GM12878 (cell line): ENCODE results near the gene LYRM2. TPM values are rescaled to one million over a fixed set of nuclear protein-coding genes. Genes with fewer than 3 reads are reported as not detected.

Experiments used
- ATAC-seq: fragments of 200-7000 bp; cut with Tn5 transposase; 3 replicates; pipeline ENCODE4 v1.9.1; 2020; ENCODE audit warnings: mild to moderate bottlenecking, moderate library complexity
- BruUV-seq: library from RNA; stranded (reverse); fragments of 400-500 nt; replicated peaks from 2 replicates; lab custom pipeline; 2021; lab: Mats Ljungman, UMichigan
- CTCF ChIA-PET: fragments of 300-600 bp; sonication (Branson Sonifier 250); formaldehyde crosslinking; extraction: SDS; loops from one replicate; lab custom pipeline; 2021; ENCODE audit warnings: inconsistent platforms; lab: Yijun Ruan, JAX
- POLR2A ChIA-PET: fragments of 350-600 bp; formaldehyde crosslinking; extraction: SDS; loops from one replicate; lab custom pipeline; 2021; ENCODE audit warnings: inconsistent platforms; lab: Charles Lee
- RAD21 ChIA-PET: fragments of 300-600 bp; sonication (Branson Sonifier 250); formaldehyde crosslinking; loops from one replicate; lab custom pipeline; 2023; ENCODE audit warnings: antibody characterized with exemption; ENCODE audit not compliant: unreplicated experiment; lab: Charles Lee
- SMC1A ChIA-PET: fragments of 300-600 bp; sonication (Branson Sonifier 250); formaldehyde crosslinking; loops from one replicate; lab custom pipeline; 2023; ENCODE audit not compliant: unreplicated experiment, uncharacterized antibody; lab: Charles Lee
- DNase-seq: peaks from one replicate; pipeline ENCODE4 v3.0.0-alpha.2; 2011; ENCODE audit warnings: low read depth, low spot score
- FAIRE-seq: peaks from 3 replicates; lab custom pipeline; 2011; peaks lifted over from hg19 to GRCh38; lab: Jason Lieb, UNC
- H2AFZ ChIP-seq: 2 replicates; pipeline ENCODE4 v1.6.0; 2011; ENCODE audit warnings: low read depth, low read length, control low read depth; ENCODE audit not compliant: control insufficient read depth
- H3K27ac ChIP-seq: 2 replicates; pipeline ENCODE4 v1.5.1; 2011; ENCODE audit warnings: control low read depth; ENCODE audit not compliant: control insufficient read depth, insufficient read depth
- H3K27me3 ChIP-seq, 2 experiments: replicated peaks in 1 of 2; 2 replicates each; pipeline versions ENCODE4 v1.6.0 to v1.6.1; 2011; ENCODE audit warnings: low read length in 1 of 2; ENCODE audit not compliant: control insufficient read depth in 2 of 2, insufficient read depth in 2 of 2
- H3K36me3 ChIP-seq, 2 experiments: 2 replicates each; pipeline ENCODE4 v1.5.1; 2011; ENCODE audit warnings: low read length in 1 of 2; ENCODE audit not compliant: control insufficient read depth in 2 of 2, insufficient read depth in 2 of 2
- H3K4me1 ChIP-seq: 2 replicates; pipeline ENCODE4 v1.6.1; 2011; ENCODE audit warnings: mild to moderate bottlenecking, low read length, moderate library complexity, mixed read lengths; ENCODE audit not compliant: control insufficient read depth, insufficient read depth
- H3K4me2 ChIP-seq: 2 replicates; pipeline ENCODE4 v1.6.0; 2011; ENCODE audit warnings: control low read depth; ENCODE audit not compliant: control insufficient read depth, insufficient read depth
- H3K4me3 ChIP-seq: fragments of 200-600 bp; sonication (generic); 2 replicates; pipeline ENCODE4 v1.5.1; 2016
- H3K79me2 ChIP-seq: 2 replicates; pipeline ENCODE4 v1.6.0; 2011; ENCODE audit warnings: low read length; ENCODE audit not compliant: control insufficient read depth, insufficient read depth
- H3K9ac ChIP-seq: 2 replicates; pipeline ENCODE4 v1.8.0; 2011; ENCODE audit warnings: low read length, control low read depth, mixed read lengths; ENCODE audit not compliant: control insufficient read depth, insufficient read depth
- H3K9me3 ChIP-seq: replicated peaks from 3 replicates; pipeline ENCODE4 v1.5.1; 2011; ENCODE audit warnings: mild to moderate bottlenecking, low read length; ENCODE audit not compliant: control insufficient read depth, insufficient read depth
- H4K20me1 ChIP-seq: 2 replicates; pipeline ENCODE4 v1.6.0; 2011; ENCODE audit not compliant: control insufficient read depth, insufficient read depth
- MYB ChIP-seq: fragments of 150-350 bp; IDR thresholded peaks from 2 replicates; pipeline ENCODE4 v1.6.1; 2014; ENCODE audit warnings: mild to moderate bottlenecking, low read depth, low read length, borderline replicate concordance
- RCOR1 ChIP-seq: conservative IDR thresholded peaks from 2 replicates; pipeline ENCODE4 v1.6.1; 2012; ENCODE audit warnings: low read depth, low read length, improper control_type of control experiment
- TCF3 ChIP-seq: IDR thresholded peaks from 2 replicates; pipeline ENCODE4 v1.6.1; 2012; ENCODE audit warnings: low read depth, mild to moderate bottlenecking, low read length, borderline replicate concordance; ENCODE audit not compliant: insufficient read depth
- WGBS: methylation state at CpG from one replicate; pipeline ENCODE4 v1.1.6; 2016; ENCODE audit warnings: low lambda C conversion rate; ENCODE audit not compliant: insufficient replicate concordance, insufficient coverage; ENCODE audit errors: missing lambda C conversion rate; 5-methylcytosine and 5-hydroxymethylcytosine counted together
- in situ Hi-C: fragments of 300-500 bp; cut with MboI; formaldehyde crosslinking; loops from 9 replicates; pipeline ENCODE4 v1.14.3; 2018; ENCODE audit warnings: mixed read lengths
- intact Hi-C: fragments of 100-400 bp; cut with micrococcal nuclease; formaldehyde crosslinking; loops from one replicate; pipeline ENCODE4 v1.14.2; 2022; ENCODE audit not compliant: unreplicated experiment
- polyA plus RNA-seq, 11 experiments: library from polyadenylated mRNA; depleted of rRNA in 4 of 11; unstranded in 6 of 11; stranded (reverse) in 5 of 11; fragments of >200 nt; fragmentation: Nextera tagmentation in 4 of 11; fragmentation: Illumina TruSeq in 1 of 11; extraction: Ambion mirVana in 4 of 11; extraction: Trizol in 1 of 11; gene quantifications; 1 replicate in 1 of 11; 2 replicates in 10 of 11; pipeline versions ENCODE4 v1.2.1 to v1.2.3, GENCODE V29; 2011 to 2016; ENCODE audit warnings: inconsistent platforms in 2 of 11, missing spikeins in 2 of 11, low read depth in 1 of 11
- total RNA-seq, 4 experiments: library from RNA; depleted of rRNA in 3 of 4; stranded (reverse); fragments of >200 nt in 3 of 4; fragmentation: Illumina TruSeq in 1 of 4; extraction: Trizol in 1 of 4; gene quantifications; 2 replicates each; pipeline versions ENCODE4 v1.2.1 to v1.2.3, GENCODE V29; 2013 to 2021
- TF ChIP-seq, protein P1 (sequence below), 3 experiments: IDR thresholded peaks in 2 of 3; conservative IDR thresholded peaks in 1 of 3; 2 replicates each; pipeline ENCODE4 v1.5.1; 2011; ENCODE audit warnings: low read depth in 3 of 3, low read length in 3 of 3, mild to moderate bottlenecking in 3 of 3, control low read depth in 2 of 3, moderate library complexity in 2 of 3, inconsistent platforms in 1 of 3, mixed read lengths in 1 of 3; ENCODE audit not compliant: control insufficient read depth in 2 of 3, insufficient read depth in 1 of 3; ENCODE audit errors: extremely low read depth in 1 of 3

Gene LYRM2
- total and polyA plus RNA-seq, 10 of the 15 experiments (the other 5 are each of a cell fraction or from before 2014, with no cell fraction given): 17.2 to 75.0 (median 30.9) TPM

DNA sequence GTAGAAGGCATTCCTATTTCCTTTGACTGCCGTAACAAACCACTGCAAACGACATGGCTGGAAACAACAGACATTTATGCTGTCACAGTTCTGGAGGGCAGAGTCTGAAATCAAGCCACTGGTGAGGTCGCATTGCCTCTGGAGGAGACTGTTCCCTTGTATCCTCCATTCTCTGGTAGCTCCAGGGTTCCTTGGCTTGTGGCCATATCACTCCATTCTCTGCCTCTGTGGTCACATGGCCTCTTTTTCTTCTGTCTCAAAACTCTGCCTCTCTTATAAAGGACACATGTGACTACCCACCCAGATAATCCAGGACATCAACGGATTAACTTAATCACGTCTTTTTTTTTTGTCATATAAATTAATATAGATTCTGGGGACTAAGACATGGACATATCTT is 84.4 kb downstream of the LYRM2 start:
- DNase-seq (no peak), ATAC-seq (no peak), FAIRE-seq (no peak)
- Histone ChIP-seq H3K79me2 (no peaks in the 10 kb centered on the region), H3K9ac (no peak overlapping the region), H4K20me1 (no peaks in the 10 kb centered on the region; the same call in 1 of the 2 replicates), H2AFZ (no peak overlapping the region), H3K4me1 (no peaks in the 10 kb centered on the region), H3K4me2 (no peak overlapping the region), H3K27ac (no peak overlapping the region), H3K9me3 (no peaks in the 10 kb centered on the region), H3K27me3 (peaks cover 0 to 2% of the 10 kb centered on the region in 2 experiments; a peak in 2 of 4 replicates), H3K36me3 (no peaks in the 10 kb centered on the region), H3K4me3 (no peak overlapping the region)
- POLR2A ChIA-PET: no interaction called here
- 48% methylated on average over 5 of the region's 5 CpGs for WGBS
- in situ Hi-C loops: no loop called here
- CTCF ChIA-PET: interaction anchor here (1.3 kb wide), 1 partner anchor 14 kb away, joined by 3 read pairs; no protein-coding TSS in a partner anchor
- TF ChIP-seq, protein P1, sequence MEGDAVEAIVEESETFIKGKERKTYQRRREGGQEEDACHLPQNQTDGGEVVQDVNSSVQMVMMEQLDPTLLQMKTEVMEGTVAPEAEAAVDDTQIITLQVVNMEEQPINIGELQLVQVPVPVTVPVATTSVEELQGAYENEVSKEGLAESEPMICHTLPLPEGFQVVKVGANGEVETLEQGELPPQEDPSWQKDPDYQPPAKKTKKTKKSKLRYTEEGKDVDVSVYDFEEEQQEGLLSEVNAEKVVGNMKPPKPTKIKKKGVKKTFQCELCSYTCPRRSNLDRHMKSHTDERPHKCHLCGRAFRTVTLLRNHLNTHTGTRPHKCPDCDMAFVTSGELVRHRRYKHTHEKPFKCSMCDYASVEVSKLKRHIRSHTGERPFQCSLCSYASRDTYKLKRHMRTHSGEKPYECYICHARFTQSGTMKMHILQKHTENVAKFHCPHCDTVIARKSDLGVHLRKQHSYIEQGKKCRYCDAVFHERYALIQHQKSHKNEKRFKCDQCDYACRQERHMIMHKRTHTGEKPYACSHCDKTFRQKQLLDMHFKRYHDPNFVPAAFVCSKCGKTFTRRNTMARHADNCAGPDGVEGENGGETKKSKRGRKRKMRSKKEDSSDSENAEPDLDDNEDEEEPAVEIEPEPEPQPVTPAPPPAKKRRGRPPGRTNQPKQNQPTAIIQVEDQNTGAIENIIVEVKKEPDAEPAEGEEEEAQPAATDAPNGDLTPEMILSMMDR (IDR thresholded peaks at IDR 0.05 in 2 of 3, conservative IDR thresholded peaks at IDR 0.05 in 1 of 3; ENCODE audit: control insufficient read depth in 2 of 3, extremely low read depth in 1 of 3, insufficient read depth in 1 of 3, low read depth in 3 of 3, low read length in 3 of 3): no peak
- no peak for TF ChIP-seq TCF3
- BruUV-seq: no TSS peak
- intact Hi-C loops: no loop called here
- SMC1A ChIA-PET: interaction anchor here (0.6 kb wide), 1 partner anchor 18 kb away, joined by 3 read pairs; no protein-coding TSS in a partner anchor
- RAD21 ChIA-PET: no interaction called here

DNA sequence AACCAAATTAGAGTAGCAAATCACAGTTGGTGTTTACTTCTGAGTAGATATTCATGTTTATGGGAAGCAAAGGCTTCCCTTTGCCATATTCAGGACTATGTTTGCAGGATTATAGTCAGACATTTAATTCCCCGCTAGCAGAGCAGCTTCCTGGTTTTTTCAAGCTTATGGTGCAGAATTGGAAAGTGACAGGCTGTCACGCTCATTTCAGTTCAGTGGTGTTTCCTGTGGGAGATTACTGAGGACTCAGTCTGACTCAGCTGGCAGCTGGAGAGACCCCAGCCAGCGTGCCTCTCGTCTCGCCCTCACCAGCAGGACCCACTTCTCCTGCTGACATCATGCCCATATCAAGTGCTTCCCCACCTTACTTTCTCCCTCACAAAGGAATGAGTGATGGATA is 85.1 kb downstream of the LYRM2 start:
- Histone ChIP-seq H3K9ac (no peak overlapping the region), H3K4me1 (no peaks in the 10 kb centered on the region), H3K4me2 (no peak overlapping the region), H3K9me3 (no peaks in the 10 kb centered on the region), H3K27me3 (peaks cover 0 to 2% of the 10 kb centered on the region in 2 experiments; a peak in 2 of 4 replicates), H3K79me2 (no peaks in the 10 kb centered on the region), H4K20me1 (no peaks in the 10 kb centered on the region; the same call in 1 of the 2 replicates), H3K27ac (no peak overlapping the region), H3K4me3 (no peak overlapping the region), H2AFZ (no peak overlapping the region), H3K36me3 (no peaks in the 10 kb centered on the region)
- ChIA-PET CTCF (interaction anchor here (1.3 kb wide), 1 partner anchor 15 kb away, joined by 3 read pairs; no protein-coding TSS in a partner anchor), RAD21 (no interaction called here), POLR2A (no interaction called here), SMC1A (interaction anchor here (0.6 kb wide), 1 partner anchor 19 kb away, joined by 3 read pairs; no protein-coding TSS in a partner anchor)
- intact Hi-C loops: no loop called here
- FAIRE-seq (no peak), DNase-seq (no peak), ATAC-seq (no peak)
- WGBS: 15% methylated on average over 5 of the region's 5 CpGs
- TF ChIP-seq MYB (no peak), RCOR1 (no peak)
- in situ Hi-C loops: no loop called here
- no TSS peak for BruUV-seq
